GM12878 (cell line): ENCODE data around the gene RNF169.

Source experiments
- BCL11A ChIP-seq: IDR thresholded peaks from 2 replicates; pipeline ENCODE4 v1.6.1; 2011; ENCODE audit warnings: low read depth, low read length
- BHLHE40 ChIP-seq, 2 experiments: fragments of 450-650 bp in 1 of 2; IDR thresholded peaks; 2 replicates each; pipeline ENCODE4 v1.6.1; 2011 to 2017; ENCODE audit warnings: low read depth in 2 of 2, borderline replicate concordance in 1 of 2, improper control_type of control experiment in 1 of 2, low read length in 1 of 2, mild to moderate bottlenecking in 1 of 2
- CBX5 ChIP-seq: sonication (generic); IDR thresholded peaks from 2 replicates; pipeline ENCODE4 v1.6.1; 2016; ENCODE audit warnings: low read depth, moderate library complexity, mild to moderate bottlenecking, inconsistent platforms
- CTCF ChIP-seq, 3 experiments: IDR thresholded peaks in 2 of 3; conservative IDR thresholded peaks in 1 of 3; 2 replicates each; pipeline ENCODE4 v1.5.1; 2011; ENCODE audit warnings: low read depth in 3 of 3, low read length in 3 of 3, mild to moderate bottlenecking in 3 of 3, control low read depth in 2 of 3, moderate library complexity in 2 of 3, inconsistent platforms in 1 of 3, mixed read lengths in 1 of 3; ENCODE audit not compliant: control insufficient read depth in 2 of 3, insufficient read depth in 1 of 3; ENCODE audit errors: extremely low read depth in 1 of 3
- EP300 ChIP-seq, 2 experiments: fragments of 150-350 bp in 1 of 2; IDR thresholded peaks; 2 replicates each; pipeline ENCODE4 v1.6.1; 2011 to 2012; ENCODE audit warnings: low read depth in 2 of 2, low read length in 2 of 2, borderline replicate concordance in 1 of 2, improper control_type of control experiment in 1 of 2, inconsistent platforms in 1 of 2; ENCODE audit not compliant: control insufficient read depth in 1 of 2
- EZH2 ChIP-seq: IDR thresholded peaks from 2 replicates; pipeline ENCODE4 v1.6.1; 2012; ENCODE audit warnings: low read depth, mild to moderate bottlenecking, control low read depth, inconsistent platforms, low read length, borderline replicate concordance; ENCODE audit not compliant: control insufficient read depth
- FOXK2 ChIP-seq: fragments of 450-650 bp; IDR thresholded peaks from 2 replicates; pipeline ENCODE4 v1.6.1; 2017; ENCODE audit warnings: mild to moderate bottlenecking, moderate library complexity
- IKZF2 ChIP-seq, 2 experiments: fragments of 450-650 bp; IDR thresholded peaks; 2 replicates each; pipeline ENCODE4 v1.6.1; 2017; ENCODE audit warnings: mild to moderate bottlenecking in 2 of 2, moderate library complexity in 2 of 2
- NFYA ChIP-seq: IDR thresholded peaks from 2 replicates; pipeline ENCODE4 v1.6.1; 2011; ENCODE audit warnings: low read depth, mild to moderate bottlenecking, low read length, improper control_type of control experiment, borderline replicate concordance
- TF ChIP-seq, protein P1 (sequence below): IDR thresholded peaks from 2 replicates; pipeline ENCODE4 v1.6.1; 2012; ENCODE audit warnings: low read length, inconsistent platforms
- TF ChIP-seq, protein P2 (sequence below): fragments of 450-650 bp; formaldehyde crosslinking; IDR thresholded peaks from 2 replicates; pipeline ENCODE4 v1.5.0; 2022; ENCODE audit warnings: mild to moderate bottlenecking, missing genetic modification characterization
- TF ChIP-seq, protein P3 (sequence below): IDR thresholded peaks from 2 replicates; pipeline ENCODE4 v1.6.1; 2011; ENCODE audit warnings: borderline replicate concordance, low read depth, mild to moderate bottlenecking, moderate library complexity, low read length; ENCODE audit not compliant: insufficient read depth, poor library complexity, severe bottlenecking
- TF ChIP-seq, protein P4 (sequence below): IDR thresholded peaks from 2 replicates; pipeline ENCODE4 v1.6.1; 2011; ENCODE audit warnings: low read depth, mild to moderate bottlenecking, low read length, moderate library complexity, borderline replicate concordance; ENCODE audit errors: extremely low read depth

DNA sequence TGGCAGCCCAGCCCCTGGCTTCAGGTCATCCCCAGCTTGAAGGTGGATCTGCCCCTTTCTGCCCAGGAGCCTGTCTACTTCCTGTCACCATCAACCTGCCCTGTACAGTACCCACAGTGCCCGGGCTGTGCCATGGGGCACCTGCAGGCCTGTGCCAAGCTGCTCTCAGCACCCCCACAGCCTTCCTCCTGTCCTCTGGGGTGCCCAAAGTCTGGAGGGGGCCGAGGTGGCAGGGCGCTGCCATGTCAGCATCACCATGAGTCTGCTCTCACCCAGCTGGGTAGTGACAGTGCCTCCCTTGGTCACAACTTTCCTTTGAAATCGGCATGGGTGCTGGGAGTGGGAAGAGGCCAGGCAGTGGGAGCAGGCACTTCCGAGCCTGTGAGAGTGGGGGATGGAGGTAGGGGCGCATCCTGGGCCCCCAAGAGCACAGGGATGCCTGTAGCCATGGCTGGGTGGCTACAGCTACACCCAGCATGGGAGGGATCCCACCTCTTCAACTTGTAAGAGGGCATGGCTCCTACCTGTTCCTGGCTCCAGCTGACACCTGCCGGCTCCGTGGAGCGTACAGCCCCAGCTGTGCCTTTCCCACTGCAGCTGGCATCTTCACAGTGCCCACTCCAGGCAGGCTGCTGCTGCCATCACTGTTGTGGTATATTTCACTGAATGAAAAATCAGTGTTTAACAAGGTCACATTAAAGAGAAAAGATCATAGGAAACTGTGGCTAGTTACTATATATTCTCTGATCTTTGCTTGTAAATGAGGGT is 42.9 kb downstream of the RNF169 start:
- TF ChIP-seq, protein P1, sequence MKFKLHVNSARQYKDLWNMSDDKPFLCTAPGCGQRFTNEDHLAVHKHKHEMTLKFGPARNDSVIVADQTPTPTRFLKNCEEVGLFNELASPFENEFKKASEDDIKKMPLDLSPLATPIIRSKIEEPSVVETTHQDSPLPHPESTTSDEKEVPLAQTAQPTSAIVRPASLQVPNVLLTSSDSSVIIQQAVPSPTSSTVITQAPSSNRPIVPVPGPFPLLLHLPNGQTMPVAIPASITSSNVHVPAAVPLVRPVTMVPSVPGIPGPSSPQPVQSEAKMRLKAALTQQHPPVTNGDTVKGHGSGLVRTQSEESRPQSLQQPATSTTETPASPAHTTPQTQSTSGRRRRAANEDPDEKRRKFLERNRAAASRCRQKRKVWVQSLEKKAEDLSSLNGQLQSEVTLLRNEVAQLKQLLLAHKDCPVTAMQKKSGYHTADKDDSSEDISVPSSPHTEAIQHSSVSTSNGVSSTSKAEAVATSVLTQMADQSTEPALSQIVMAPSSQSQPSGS = no peak
- TF ChIP-seq IKZF2 (IDR thresholded peaks at IDR 0.05) = no peak
- TF ChIP-seq CTCF (IDR thresholded peaks at IDR 0.05 in 2 of 3, conservative IDR thresholded peaks at IDR 0.05 in 1 of 3; ENCODE audit: control insufficient read depth in 2 of 3, extremely low read depth in 1 of 3, insufficient read depth in 1 of 3, low read depth in 3 of 3, low read length in 3 of 3) = no peak
- no peak for TF ChIP-seq BHLHE40 (IDR thresholded peaks at IDR 0.05; ENCODE audit: borderline replicate concordance in 1 of 2, low read depth in 2 of 2, low read length in 1 of 2)
- TF ChIP-seq, protein P2, sequence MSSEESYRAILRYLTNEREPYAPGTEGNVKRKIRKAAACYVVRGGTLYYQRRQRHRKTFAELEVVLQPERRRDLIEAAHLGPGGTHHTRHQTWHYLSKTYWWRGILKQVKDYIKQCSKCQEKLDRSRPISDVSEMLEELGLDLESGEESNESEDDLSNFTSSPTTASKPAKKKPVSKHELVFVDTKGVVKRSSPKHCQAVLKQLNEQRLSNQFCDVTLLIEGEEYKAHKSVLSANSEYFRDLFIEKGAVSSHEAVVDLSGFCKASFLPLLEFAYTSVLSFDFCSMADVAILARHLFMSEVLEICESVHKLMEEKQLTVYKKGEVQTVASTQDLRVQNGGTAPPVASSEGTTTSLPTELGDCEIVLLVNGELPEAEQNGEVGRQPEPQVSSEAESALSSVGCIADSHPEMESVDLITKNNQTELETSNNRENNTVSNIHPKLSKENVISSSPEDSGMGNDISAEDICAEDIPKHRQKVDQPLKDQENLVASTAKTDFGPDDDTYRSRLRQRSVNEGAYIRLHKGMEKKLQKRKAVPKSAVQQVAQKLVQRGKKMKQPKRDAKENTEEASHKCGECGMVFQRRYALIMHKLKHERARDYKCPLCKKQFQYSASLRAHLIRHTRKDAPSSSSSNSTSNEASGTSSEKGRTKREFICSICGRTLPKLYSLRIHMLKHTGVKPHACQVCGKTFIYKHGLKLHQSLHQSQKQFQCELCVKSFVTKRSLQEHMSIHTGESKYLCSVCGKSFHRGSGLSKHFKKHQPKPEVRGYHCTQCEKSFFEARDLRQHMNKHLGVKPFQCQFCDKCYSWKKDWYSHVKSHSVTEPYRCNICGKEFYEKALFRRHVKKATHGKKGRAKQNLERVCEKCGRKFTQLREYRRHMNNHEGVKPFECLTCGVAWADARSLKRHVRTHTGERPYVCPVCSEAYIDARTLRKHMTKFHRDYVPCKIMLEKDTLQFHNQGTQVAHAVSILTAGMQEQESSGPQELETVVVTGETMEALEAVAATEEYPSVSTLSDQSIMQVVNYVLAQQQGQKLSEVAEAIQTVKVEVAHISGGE (CRISPR knock-in tag) = no peak
- TF ChIP-seq NFYA = no peak
- no peak for TF ChIP-seq CBX5
- TF ChIP-seq EZH2 = no peak
- TF ChIP-seq, protein P3, sequence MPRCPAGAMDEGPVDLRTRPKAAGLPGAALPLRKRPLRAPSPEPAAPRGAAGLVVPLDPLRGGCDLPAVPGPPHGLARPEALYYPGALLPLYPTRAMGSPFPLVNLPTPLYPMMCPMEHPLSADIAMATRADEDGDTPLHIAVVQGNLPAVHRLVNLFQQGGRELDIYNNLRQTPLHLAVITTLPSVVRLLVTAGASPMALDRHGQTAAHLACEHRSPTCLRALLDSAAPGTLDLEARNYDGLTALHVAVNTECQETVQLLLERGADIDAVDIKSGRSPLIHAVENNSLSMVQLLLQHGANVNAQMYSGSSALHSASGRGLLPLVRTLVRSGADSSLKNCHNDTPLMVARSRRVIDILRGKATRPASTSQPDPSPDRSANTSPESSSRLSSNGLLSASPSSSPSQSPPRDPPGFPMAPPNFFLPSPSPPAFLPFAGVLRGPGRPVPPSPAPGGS = no peak
- TF ChIP-seq EP300 (IDR thresholded peaks at IDR 0.05; ENCODE audit: borderline replicate concordance in 1 of 2, control insufficient read depth in 1 of 2, low read depth in 2 of 2, low read length in 2 of 2) = no peak
- no peak for TF ChIP-seq FOXK2
- TF ChIP-seq, protein P4, sequence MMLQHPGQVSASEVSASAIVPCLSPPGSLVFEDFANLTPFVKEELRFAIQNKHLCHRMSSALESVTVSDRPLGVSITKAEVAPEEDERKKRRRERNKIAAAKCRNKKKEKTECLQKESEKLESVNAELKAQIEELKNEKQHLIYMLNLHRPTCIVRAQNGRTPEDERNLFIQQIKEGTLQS = no peak
- TF ChIP-seq BCL11A = no peak
